Fibroblast of the conjunctiva (primary cell): ENCODE measurements around the gene SMIM28.
"Not testable (repeated sequence)": the region's sequence is repeated elsewhere in the genome, so short reads cannot be mapped to it uniquely, and the experiment has no call there.

Experiments used
- DNase-seq: peaks from one replicate; pipeline ENCODE4 v3.0.0-alpha.2; 2010; ENCODE audit warnings: low read depth

Gene SMIM28

DNA sequence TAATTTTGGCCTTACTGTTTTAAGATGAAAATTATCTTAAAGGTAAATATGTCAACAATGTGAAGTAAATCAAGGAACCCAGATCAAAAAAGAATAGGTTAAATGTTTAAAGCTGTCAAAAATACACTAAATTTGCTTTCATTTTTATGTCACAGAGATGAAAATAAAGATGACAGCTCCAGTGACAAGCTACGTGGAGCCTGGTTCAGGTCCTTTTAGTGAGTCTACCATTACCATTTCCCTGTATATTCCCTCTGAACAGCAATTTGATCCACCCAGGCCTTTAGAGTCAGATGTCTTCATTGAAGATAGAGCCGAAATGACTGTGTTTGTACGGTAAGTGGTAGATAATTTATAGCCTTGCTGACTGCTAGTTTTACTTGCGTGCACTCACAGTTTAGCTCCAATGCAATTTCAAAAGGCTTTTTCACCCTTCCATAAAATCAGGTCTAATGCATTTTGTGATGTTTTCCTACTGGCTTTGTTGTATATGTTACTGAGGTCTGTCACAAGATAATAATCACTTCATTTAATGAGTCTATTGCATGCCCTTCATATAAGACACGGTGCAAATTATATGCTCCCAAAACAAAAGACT lies 28.2 kb downstream of the SMIM28 start:
- no peak for DNase-seq

DNA sequence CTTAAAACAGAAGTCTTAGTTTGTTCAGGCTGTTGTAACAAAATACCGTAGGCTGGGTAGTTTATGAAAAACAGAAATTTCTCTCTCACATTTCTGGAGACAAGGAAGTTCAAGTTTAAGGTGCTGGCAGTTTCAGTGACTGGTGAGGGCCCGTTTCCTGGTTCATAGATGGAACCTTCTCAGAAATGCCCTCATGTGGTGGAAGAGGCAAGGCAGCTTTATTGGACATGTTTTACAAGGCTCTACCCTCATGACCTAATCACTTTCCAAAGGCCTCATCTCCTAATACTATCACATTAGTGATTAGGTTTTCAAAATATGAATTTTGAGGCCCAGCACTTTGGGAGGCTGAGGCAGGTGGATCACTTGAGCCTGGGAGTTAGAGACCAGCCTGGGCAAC lies 28.7 kb downstream of the SMIM28 start:
- DNase-seq: no peak

- DNase-seq: peak; percentile 69
Measured at GRCh38 chr6:138410048-138410735, 32.5 kb downstream of the SMIM28 start.

GRCh38 chr6:138410972-138411880 lies 33.5 kb downstream of the SMIM28 start:
- DNase-seq: peak; percentile 16

GRCh38 chr6:138415125-138415524 lies 37.4 kb downstream of the SMIM28 start:
- no peak for DNase-seq

- no peak for DNase-seq
Measured at GRCh38 chr6:138416206-138416605, 38.5 kb downstream of the SMIM28 start.

- DNase-seq: no peak
Measured at GRCh38 chr6:138417493-138418117, 39.9 kb downstream of the SMIM28 start.

DNA sequence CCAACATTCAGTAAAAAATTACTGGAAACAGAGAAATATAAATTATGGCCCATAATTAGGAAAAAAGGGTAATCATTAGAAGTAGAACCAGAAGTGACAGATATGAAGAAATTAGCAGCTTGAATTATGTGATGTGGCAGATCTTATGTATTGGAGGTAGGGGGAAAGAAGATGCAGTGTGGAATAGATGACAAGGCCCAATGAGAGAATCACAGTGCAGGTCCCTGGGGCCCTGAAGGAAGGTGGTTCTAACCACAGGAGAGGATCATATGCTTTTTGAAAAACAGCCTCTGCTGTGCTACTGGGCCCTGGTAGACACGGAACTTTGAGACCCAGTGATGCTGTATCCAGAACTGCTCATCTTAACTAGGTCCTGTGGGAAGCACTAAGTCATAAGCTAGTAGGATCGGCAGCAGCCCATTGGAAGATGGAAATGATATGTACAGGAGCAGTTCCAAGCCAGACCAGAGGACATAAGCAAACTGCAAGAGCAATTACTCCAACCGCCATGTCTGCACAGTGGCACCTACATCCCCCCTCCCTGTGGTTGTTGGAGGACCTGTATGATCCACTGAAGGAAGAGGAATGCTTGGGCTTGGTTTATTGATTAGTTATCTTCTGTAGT lies 40.5 kb downstream of the SMIM28 start:
- no peak for DNase-seq

DNA sequence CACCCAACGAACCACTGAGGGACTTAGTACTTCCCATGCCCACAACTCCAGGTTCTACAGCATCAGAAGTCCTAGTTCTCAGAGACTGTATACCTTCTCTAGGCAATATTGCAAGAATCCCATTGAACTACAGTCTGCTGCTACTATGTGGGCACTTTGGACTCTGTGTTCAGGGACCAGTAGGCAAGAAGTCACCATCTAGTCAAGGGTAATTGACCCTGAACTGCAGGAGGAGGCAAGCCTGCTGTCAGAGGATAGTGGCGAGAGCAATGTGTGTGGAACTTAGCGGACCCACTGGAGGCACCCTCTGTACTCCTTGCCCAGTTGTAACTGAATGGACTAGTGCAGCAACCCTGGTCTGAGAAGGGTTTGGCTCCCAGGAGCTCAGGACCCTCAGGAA lies 42.1 kb downstream of the SMIM28 start:
- DNase-seq: no peak

GRCh38 chr6:138420356-138420755 lies 42.7 kb downstream of the SMIM28 start:
- no peak for DNase-seq

GRCh38 chr6:138421089-138421488 lies 43.4 kb downstream of the SMIM28 start:
- no peak for DNase-seq

- no peak for DNase-seq
Measured at GRCh38 chr6:138421608-138422007, 43.9 kb downstream of the SMIM28 start.

DNA sequence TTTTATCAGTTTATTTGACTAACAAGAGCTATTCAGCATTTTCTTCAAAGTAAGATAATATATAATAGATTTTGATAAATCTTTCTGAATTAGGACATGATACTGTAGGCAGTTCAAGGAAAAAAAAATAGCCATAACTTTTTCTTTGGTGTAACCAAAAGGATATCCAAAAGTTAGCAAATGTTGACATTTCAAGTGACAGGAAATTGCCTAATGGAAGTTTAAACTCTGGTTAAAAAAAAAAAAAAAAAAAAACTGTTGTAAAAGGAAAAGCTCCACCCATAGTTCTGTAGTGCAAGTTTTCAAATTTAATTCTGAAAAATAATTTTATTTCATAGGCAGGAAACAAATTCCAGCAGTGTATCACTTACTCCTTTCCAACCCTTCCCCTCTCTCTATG lies 45.2 kb downstream of the SMIM28 start:
- DNase-seq: no peak

- DNase-seq: no peak
Measured at GRCh38 chr6:138424004-138424904, 46.5 kb downstream of the SMIM28 start.

- not testable (repeated sequence) for DNase-seq
Measured at GRCh38 chr6:138425256-138425655, 47.6 kb downstream of the SMIM28 start.

DNA sequence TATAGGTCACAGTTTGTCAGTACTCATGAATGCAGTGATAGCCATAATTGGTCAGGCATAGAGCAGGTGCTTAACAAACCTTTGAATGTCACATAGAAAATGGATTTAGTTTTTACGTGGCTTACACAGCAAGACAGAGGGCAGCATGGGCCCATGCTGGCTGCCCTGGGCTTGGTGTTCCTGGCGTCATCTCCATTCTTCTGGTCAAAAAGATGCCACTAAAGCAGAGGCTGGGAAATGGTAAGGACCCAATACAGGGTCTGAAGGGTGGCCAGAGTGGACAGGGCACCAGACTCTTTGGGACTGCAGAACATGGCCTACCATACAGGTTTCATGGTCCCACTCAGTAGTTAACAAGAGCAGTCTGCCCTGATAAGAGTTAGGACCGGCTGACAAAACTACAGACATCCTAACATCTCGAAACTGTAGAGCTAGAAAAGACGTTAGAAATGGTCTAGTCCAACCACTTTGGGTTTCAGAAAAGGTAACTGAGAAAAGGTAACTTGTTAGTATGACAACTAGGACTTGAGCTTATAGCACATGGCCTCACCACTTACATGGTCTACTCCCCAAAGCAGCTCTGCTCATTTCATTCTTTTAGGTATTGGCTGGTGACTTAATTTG lies 48.9 kb downstream of the SMIM28 start:
- DNase-seq: no peak

DNA sequence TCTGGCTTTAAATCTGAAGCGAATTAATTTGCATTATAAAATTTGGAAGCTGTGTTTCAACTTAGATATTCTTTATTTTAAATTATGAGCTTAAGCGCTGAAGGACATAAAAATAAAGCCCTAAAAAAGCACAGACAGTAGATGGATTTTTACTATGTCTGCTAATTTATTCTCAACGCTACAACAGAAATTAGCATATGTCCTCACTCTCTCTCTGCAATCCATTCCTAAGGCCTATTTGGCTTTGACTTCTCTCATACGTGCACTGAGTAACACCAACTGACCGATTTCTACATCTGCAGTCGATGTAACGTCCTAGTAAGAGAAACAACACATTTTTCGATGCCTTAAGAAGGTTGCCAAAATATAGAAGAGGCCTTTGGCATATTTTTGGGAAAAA lies 50.0 kb downstream of the SMIM28 start:
- no peak for DNase-seq

- peak; percentile 58 for DNase-seq
Measured at GRCh38 chr6:138428944-138429598, 51.4 kb downstream of the SMIM28 start.

DNA sequence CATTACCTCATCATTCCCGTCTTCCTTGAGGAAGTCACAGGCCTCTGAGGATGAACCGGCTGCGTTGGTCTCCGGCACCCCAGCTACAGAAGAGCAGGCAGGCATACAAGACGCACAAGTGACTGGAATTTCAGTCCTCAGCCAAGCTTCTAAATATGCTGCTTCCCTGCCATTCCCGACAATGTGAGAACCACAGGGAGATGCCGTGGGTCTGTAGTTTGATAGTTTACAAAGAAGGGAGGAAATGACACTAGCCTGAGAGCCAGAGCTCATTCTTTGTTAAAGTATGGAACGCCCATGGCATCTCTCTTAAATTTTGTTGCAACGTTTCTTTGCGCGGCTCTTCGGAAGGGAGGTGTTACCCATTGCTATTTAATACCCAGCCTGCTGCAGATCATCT lies 52.1 kb downstream of the SMIM28 start:
- no peak for DNase-seq
